Activated CD8-positive, alpha-beta memory T cell treated with anti-CD3 and anti-CD28 coated beads for 48 hours (primary cell): ENCODE results near the gene CGNL1.

Experiments
- DNase-seq, 3 experiments: peaks; one replicate each; pipeline ENCODE4 v3.0.0-alpha.2; 2020; ENCODE audit warnings: low read depth in 2 of 3, low spot score in 2 of 3

Gene CGNL1

DNA sequence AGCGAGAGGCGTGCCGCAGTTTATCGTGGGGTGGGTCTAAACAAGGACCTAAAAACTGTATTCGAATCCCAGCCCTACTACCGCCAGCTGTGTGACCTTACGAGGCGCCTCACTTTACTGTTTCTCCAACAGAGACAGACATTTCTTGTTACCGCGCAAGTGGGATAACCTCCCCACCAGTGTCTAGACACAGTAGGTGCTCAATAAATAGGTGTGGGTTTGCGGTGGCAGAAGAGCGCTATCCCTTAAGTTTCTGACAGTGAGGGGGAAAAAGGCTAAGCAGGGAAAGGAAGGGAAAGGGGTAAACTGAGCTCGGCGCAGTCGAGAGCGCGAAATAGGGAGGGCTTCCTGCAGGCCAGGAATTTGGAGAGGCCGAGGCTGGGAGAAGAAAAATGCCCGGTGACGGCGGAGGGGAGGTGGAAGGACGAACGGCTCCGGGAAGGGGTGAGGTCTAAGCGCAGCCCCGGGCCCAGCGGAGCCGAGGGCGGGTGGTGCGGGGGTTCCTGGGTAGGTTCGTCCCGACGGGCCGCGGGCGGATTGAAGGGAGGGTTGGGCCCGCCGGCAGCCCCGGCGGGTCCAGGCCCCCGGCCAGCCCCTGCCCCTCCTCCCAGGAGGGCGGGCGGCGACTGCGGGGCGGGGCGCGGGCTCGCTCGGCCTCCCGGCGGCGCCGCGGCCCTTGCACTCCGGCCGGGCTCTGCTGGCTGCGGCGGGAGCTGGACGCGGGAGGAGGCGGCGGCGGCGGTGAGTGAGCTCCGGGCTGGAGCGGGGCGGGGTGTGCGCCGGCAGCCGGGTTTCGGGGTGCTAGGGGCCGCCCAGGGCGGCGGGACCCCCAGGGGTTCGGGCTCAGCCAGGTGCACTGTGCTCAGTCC, at the start of gene CGNL1:
CGNL1 (plus strand) TSS at position 679 of the 869 bp plus-strand sequence. CDS start 61,495 bp downstream, outside the sequence.
- no peak for DNase-seq

DNA sequence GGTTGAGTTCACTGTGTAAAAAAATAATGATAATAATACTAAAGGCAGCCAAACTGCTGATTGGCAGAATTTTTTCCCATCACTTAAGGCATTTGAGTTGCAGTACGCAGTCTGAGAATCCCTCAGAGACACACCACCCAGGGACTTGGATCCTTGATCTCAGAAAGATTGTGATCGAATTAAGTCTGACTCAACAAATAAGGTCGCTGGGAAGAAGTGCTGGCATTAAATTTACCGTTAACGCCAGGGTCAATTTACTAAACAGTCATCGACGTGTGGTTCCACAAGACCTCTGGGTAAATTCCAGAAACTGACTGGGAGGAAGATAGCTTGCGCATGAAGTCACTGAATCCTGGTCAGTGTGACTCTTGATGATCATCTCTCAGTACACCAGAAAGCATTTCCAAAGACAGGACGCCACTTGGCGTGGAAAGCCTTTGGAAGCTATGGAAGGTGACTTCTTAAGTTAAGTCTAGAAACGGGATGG, 48.3 kb upstream of the CGNL1 start:
- no peak for DNase-seq

DNA sequence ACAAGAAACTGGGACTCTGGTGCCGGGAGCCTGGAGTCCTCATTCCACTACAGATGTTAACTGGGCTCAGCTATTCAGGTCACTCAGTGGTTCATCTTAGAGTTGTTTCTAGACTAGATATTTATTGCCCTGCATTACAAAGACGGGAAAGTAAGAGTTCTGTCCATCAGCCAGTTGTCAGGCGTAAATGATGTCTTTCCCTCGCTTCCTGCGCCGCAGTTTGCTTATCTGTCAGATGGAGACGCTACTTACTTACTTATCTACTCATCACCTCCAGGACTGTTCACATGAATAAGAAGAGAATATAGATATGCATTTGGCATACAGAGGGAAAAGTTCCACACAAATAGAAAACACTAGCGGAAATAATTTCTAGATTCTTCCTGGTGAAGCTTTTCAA, 47.8 kb upstream of the CGNL1 start:
- DNase-seq, result no peak

DNA sequence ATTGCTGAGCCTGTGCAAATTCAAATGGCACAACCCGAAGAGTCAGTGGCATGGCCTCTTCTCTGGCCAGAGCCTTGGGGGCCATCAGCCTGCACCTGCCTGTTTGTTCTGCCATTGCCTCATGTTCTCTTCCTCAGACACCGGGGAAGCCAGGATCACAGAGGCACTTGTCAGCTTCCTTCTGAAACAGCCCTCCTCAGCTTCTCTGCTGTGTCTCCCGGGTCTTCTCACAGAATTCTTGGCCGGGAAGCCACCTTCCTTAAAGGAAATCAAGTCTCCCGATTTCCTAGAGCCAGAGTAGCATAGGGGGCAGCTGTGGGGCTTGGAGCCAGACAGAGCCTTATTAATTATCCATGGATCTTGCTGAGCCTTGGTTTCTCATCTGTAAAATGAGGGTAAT, 47.4 kb upstream of the CGNL1 start:
- DNase-seq, result no peak

DNA sequence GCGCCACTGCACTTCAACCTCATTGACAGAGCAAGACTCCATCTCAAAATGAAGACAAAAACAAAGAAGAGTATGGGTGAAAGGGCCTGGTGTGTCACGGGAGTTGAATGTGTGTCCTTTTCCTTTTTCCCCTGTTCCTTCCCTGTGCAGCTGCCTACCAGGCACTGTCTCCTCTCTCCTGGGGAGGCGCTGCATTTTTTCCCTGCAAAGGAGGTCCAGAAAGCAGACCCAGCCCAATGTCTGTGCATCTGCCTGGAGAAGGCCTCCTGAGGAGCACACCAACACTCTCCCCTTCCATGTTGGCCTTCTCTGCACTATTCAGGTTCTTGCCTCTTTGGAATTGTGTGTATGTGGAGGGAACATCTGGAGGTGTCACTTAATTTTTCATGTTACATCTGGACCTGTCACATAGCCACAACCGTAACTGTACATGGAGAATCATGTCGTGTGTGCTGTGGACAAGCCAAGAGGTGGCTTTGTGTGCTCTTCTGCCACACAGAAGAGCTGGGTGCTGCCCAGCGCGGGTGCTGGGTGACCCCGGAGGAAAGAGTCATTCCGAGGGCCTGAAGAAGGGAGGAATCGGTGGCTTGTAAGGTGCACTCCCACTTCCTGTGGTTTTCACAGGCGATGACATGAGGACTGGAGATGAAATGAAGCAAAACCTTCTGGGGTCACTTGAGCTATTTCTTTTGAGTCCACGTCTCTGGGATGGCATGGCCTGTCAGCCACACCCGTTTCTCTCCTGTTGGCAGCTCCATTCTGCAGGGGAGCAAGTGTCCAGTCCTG, 46.5 kb upstream of the CGNL1 start:
- no peak for DNase-seq

- DNase-seq, result no peak
These were observed 45.5 kb upstream of the CGNL1 start for GRCh38 chr15:57330619-57331340.

- DNase-seq, result no peak
These were observed 44.0 kb upstream of the CGNL1 start for GRCh38 chr15:57332326-57332725.

DNA sequence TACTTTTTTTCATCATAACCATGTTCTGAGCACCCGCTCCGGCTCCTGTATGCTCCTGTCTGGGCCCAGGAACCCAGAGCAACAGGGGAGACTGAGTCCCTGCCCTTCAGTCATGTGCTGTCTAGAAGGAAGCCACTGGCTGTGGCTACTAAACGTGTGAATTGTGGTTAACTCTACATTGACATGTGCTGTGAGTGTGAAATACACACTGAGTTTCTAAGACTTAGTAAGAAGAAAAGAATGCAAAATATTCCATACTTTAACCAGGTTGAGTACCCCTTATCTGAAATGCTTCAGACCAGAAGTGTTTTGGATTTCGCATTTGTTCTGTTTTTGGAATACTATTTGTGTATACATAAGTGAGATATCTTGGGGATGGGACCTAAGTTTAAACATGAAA, 42.8 kb upstream of the CGNL1 start:
- DNase-seq, result no peak

- no peak for DNase-seq
These were observed 42.0 kb upstream of the CGNL1 start for GRCh38 chr15:57334257-57334656.

- no peak for DNase-seq
These were observed 41.0 kb upstream of the CGNL1 start for GRCh38 chr15:57335293-57335715.

DNA sequence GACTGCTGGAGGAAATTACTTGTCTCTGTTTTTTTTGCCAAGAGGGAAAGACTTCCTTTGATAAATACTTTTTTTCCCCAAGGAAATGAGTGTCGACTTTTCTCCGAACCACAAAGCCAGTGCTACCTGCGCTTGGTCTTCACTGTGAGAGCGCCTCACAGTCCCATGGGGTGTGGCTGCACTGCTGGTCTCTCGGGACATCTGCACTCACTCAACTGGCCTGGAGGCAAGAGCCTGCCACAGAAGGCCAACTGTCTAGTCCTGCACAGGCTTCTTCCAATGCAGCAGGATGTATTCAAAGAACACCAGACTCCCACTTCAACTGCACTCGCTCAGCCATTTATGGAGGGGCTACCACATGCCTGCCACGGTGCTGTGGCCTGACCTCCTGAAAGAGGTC, 40.6 kb upstream of the CGNL1 start:
- DNase-seq, result no peak

- no peak for DNase-seq
These were observed 38.4 kb upstream of the CGNL1 start for GRCh38 chr15:57337868-57338411.

- DNase-seq, result no peak
These were observed 37.0 kb upstream of the CGNL1 start for GRCh38 chr15:57339321-57339720.

DNA sequence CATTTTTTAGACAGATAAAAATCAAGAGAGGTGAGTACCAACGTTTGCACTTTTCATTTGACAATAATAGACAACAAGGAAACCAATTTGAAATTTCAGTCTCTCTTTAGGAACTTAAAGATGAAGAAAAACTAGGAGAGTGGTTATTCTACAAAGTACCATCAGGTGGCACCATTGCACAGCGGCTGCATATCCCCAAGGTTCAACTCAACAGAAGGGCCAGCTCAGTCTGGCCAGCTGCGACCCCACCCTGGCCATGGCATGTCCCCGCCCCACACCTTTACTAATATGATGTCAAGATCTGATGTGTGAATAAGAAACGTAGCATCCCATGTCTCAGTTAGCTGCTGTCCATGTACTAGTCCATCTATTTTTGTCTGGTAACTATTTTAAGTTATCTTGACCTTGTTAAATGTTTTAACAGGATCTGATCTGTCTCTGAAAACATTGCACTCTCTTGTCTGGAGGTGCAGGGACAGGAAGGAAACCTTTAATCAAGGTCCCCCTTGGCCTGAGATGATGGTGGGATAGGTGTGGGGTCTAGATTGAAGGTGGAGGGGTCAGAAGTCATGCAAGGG, 35.5 kb upstream of the CGNL1 start:
- DNase-seq, result no peak

- no peak for DNase-seq
These were observed 33.3 kb upstream of the CGNL1 start for GRCh38 chr15:57343048-57343447.

DNA sequence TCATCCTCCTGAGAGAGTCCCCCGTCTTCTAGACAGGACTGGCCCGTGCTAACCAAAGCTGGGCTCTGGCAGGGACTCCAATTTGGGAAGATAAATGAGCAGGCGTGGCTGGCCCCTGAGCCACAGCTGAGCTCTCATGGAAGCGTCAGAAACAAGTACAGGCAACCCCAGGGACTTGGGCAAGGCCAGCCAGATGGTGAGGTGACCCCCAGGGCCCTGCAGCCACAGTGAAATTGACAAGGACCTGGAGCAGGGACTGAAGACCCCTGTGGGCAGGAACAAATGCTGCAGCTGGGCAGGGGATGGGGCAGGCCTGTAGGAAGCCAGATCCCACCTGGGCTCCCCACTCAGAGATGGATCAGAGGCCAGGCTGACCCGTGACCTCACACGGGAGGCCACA, 32.8 kb upstream of the CGNL1 start:
- no peak for DNase-seq

DNA sequence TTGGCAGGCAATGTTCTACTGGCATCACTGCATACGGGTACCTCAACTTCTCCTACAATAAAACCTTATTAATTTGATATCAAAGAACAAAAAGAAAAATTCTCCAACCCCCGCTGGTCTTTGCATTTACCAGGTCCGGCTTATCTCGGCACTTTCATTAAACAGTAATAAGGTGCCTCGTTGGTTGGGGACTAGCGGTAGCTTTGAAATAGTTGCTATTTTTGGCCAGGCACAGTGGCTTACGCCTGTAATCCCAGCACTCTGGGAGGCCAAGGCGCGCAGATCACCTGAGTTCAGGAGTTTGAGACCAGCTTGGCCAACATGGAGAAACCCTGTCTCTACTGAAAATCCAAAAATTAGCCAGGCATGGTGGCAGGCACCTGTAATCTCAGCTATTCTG, 32.0 kb upstream of the CGNL1 start:
- no peak for DNase-seq

- no peak for DNase-seq
These were observed 30.7 kb upstream of the CGNL1 start for GRCh38 chr15:57345584-57345983.

DNA sequence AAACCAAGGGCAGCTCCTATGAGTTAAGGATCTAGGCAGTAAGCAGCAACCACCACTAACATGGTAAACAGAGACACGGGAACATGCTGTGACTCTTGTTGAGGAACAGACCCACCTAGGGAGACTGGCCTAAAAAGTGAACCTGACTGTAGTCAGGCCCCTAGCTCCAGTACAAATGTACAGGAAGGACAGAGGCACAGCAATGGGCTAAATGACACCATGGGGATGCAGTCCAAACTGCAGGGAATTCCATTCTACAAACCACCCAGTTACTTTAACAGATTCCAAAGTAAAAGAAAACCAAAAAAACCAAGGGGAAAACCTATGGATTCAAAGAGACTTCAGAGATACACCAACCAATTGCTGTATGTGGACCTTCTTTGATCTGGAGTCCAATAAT, 28.2 kb upstream of the CGNL1 start:
- DNase-seq, result no peak

GRCh38 chr15:57352535-57353316, 23.6 kb upstream of the CGNL1 start:
- DNase-seq, result no peak
